Kidney epithelial cell (primary cell): ENCODE data around the gene ABLIM1. TPM values are rescaled to one million over a fixed set of nuclear protein-coding genes. Genes with fewer than 3 reads are reported as not detected.

Experiments
- DNase-seq: peaks from one replicate; pipeline ENCODE4 v3.0.0-alpha.2; 2010; ENCODE audit warnings: low read depth
- H3K27me3 ChIP-seq: 2 replicates; pipeline ENCODE4 v1.6.0; 2011; ENCODE audit warnings: low read length; ENCODE audit not compliant: control insufficient read depth, insufficient read depth
- H3K36me3 ChIP-seq: 2 replicates; pipeline ENCODE4 v1.5.1; 2011; ENCODE audit warnings: low read length; ENCODE audit not compliant: control insufficient read depth, insufficient read depth
- H3K4me3 ChIP-seq: 2 replicates; pipeline ENCODE4 v1.5.1; 2011; ENCODE audit warnings: low read depth, mild to moderate bottlenecking, control low read depth, low read length
- CTCF ChIP-seq: IDR thresholded peaks from 2 replicates; pipeline ENCODE4 v1.5.1; 2011; ENCODE audit warnings: mild to moderate bottlenecking, moderate library complexity, low read length, control low read depth, inconsistent platforms; ENCODE audit not compliant: insufficient read depth, poor library complexity, severe bottlenecking
- total RNA-seq: library from RNA; depleted of rRNA; stranded (reverse); fragments of >200 nt; gene quantifications from 2 replicates; pipeline ENCODE4 v1.2.3, GENCODE V29; 2015

ABLIM1 gene
- total RNA-seq, 1 donor from 2014 or later, result 41.9 TPM

- H3K27me3 ChIP-seq, result no peaks in the 10 kb centered on the region
- H3K36me3 ChIP-seq, result no peaks in the 10 kb centered on the region
- H3K4me3 ChIP-seq, result no peak overlapping the region
- TF ChIP-seq CTCF, result no peak
- DNase-seq, result no peak
These were observed 29.4 kb upstream of the ABLIM1 start for GRCh38 chr10:114687459-114687858.

GRCh38 chr10:114686013-114686412 is 27.9 kb upstream of the ABLIM1 start:
- no peak for DNase-seq
- H3K4me3 ChIP-seq, result no peak overlapping the region
- no peaks in the 10 kb centered on the region for H3K27me3 ChIP-seq
- no peaks in the 10 kb centered on the region for H3K36me3 ChIP-seq
- no peak for TF ChIP-seq CTCF

GRCh38 chr10:114685456-114685855 is 27.4 kb upstream of the ABLIM1 start:
- H3K4me3 ChIP-seq, result no peak overlapping the region
- TF ChIP-seq CTCF, result no peak
- no peaks in the 10 kb centered on the region for H3K27me3 ChIP-seq
- no peak for DNase-seq
- no peaks in the 10 kb centered on the region for H3K36me3 ChIP-seq

GRCh38 chr10:114684822-114685209 is 26.7 kb upstream of the ABLIM1 start:
- no peak for TF ChIP-seq CTCF
- no peaks in the 10 kb centered on the region for H3K36me3 ChIP-seq
- no peaks in the 10 kb centered on the region for H3K27me3 ChIP-seq
- no peak overlapping the region for H3K4me3 ChIP-seq
- peak; percentile 50 for DNase-seq

GRCh38 chr10:114684084-114684821 is 26.2 kb upstream of the ABLIM1 start:
- H3K4me3 ChIP-seq, result no peak overlapping the region
- no peak for TF ChIP-seq CTCF
- H3K36me3 ChIP-seq, result no peaks in the 10 kb centered on the region
- no peak for DNase-seq
- no peaks in the 10 kb centered on the region for H3K27me3 ChIP-seq

GRCh38 chr10:114683593-114683992 is 25.5 kb upstream of the ABLIM1 start:
- TF ChIP-seq CTCF, result no peak
- Histone ChIP-seq H3K36me3 (no peaks in the 10 kb centered on the region), H3K4me3 (no peak overlapping the region)

More at GRCh38 chr10:114683593-114683992, 25.5 kb upstream of the ABLIM1 start:
- no peak for DNase-seq
- H3K27me3 ChIP-seq, result no peaks in the 10 kb centered on the region
